Natural killer cell (primary cell): ENCODE data around the gene TPGS2. TPM values are rescaled to one million over a fixed set of nuclear protein-coding genes. Genes with fewer than 3 reads are reported as not detected.

Source experiments
- ATAC-seq, 3 donors: fragments of 150-1000 bp in 2 of 3; fragments of 200-7000 bp in 1 of 3; cut with Tn5 transposase; 1 replicate in 1 of 3; 2 replicates in 2 of 3; pipeline ENCODE4 v1.10.0; 2021; ENCODE audit warnings: mild to moderate bottlenecking in 2 of 3, moderate library complexity in 2 of 3
- DNase-seq, 2 donors: peaks; one replicate each; pipeline versions ENCODE4 v3.0.0 to v3.0.0-alpha.2; 2013 to 2021; ENCODE audit warnings: mixed read lengths in 1 of 2
- H3K27ac ChIP-seq: one replicate; pipeline ENCODE4 v1.5.1; 2013; ENCODE audit warnings: mild to moderate bottlenecking, low read length
- H3K27me3 ChIP-seq: one replicate; pipeline ENCODE4 v1.6.1; 2013; ENCODE audit warnings: low read length; ENCODE audit not compliant: control insufficient read depth, insufficient read depth
- H3K36me3 ChIP-seq: one replicate; pipeline ENCODE4 v1.6.1; 2013; ENCODE audit warnings: low read length; ENCODE audit not compliant: control insufficient read depth, insufficient read depth
- H3K4me1 ChIP-seq: one replicate; pipeline ENCODE4 v1.6.1; 2013; ENCODE audit warnings: low read length; ENCODE audit not compliant: control insufficient read depth, insufficient read depth
- H3K4me3 ChIP-seq: one replicate; pipeline ENCODE4 v1.5.1; 2013; ENCODE audit warnings: low read length
- H3K9me3 ChIP-seq: one replicate; pipeline ENCODE4 v1.6.1; 2013; ENCODE audit warnings: low read length; ENCODE audit not compliant: control insufficient read depth, insufficient read depth
- H3K27ac Mint-ChIP-seq, 2 donors: one replicate each; pipeline ENCODE4 v1.8.0; 2022; ENCODE audit warnings: mild to moderate bottlenecking in 2 of 2, mixed read lengths in 2 of 2, moderate library complexity in 1 of 2
- H3K27me3 Mint-ChIP-seq, 2 donors: one replicate each; pipeline ENCODE4 v1.8.0; 2022; ENCODE audit warnings: low read depth in 2 of 2, mixed read lengths in 2 of 2
- H3K36me3 Mint-ChIP-seq: one replicate; pipeline ENCODE4 v1.8.0; 2022; ENCODE audit warnings: mixed read lengths
- H3K4me1 Mint-ChIP-seq, 2 donors: one replicate each; pipeline ENCODE4 v1.8.0; 2022; ENCODE audit warnings: mixed read lengths in 2 of 2
- H3K4me3 Mint-ChIP-seq: one replicate; pipeline ENCODE4 v1.8.0; 2022; ENCODE audit warnings: mild to moderate bottlenecking, moderate library complexity, mixed read lengths
- H3K9me3 Mint-ChIP-seq, 2 donors: one replicate each; pipeline ENCODE4 v1.8.0; 2022; ENCODE audit warnings: mixed read lengths in 2 of 2
- CTCF ChIP-seq: fragments of 200-600 bp; IDR thresholded peaks from one replicate; pipeline ENCODE4 v1.8.0; 2022; ENCODE audit warnings: antibody characterized with exemption
- WGBS: methylation state at CpG from one replicate; pipeline ENCODE4 v1.1.7; 2013; ENCODE audit warnings: missing lambda C conversion rate; ENCODE audit not compliant: insufficient coverage; 5-methylcytosine and 5-hydroxymethylcytosine counted together
- intact Hi-C: fragments of 100-400 bp; cut with micrococcal nuclease; formaldehyde crosslinking; loops from one replicate; pipeline ENCODE4 v1.14.2; 2022
- total RNA-seq, 4 donors: library from RNA; stranded (reverse); fragments of 120-200 nt in 1 of 4; gene quantifications; one replicate each; pipeline versions ENCODE4 v1.2.3 to v1.2.4, GENCODE V29; 2013 to 2022

The TPGS2 gene
- total RNA-seq, 3 donors from 2014 or later (not counting 1 experiment from before 2014, with no cell fraction given), result 27.0 to 36.0 (median 33.7) TPM

DNA sequence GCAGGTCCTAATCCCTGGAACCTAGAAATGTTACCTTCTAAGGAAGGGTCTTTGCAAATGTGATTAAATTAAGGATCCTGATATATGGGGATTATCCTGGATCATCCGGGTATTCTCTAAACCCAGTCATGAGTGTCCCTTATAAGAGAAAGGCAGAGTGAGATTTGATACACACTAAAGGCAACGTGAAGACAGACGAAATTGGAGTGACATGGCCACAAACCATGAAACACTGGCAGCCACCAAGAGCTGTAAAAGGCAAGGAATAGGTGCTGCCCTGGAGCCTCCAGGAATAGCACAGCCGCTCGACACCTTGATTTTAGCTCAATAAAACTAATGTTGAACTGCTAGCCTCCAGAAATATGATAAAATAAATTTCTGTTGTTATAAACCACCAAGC lies 45.0 kb downstream of the TPGS2 start:
- WGBS, result 96% methylated on average over 5 of the region's 5 CpGs
- Histone ChIP-seq H3K4me3 (no peak overlapping the region), H3K27me3 (no peaks in the 10 kb centered on the region), H3K36me3 (peaks cover 3% of the 10 kb centered on the region), H3K27ac (no peak overlapping the region), H3K9me3 (no peaks in the 10 kb centered on the region), H3K4me1 (no peaks in the 10 kb centered on the region)
- H3K27ac Mint-ChIP-seq, result no peak overlapping the region
- no peaks in the 10 kb centered on the region for H3K27me3 Mint-ChIP-seq
- DNase-seq (no peak), ATAC-seq (no peak)
- intact Hi-C loops, result no loop called here
- no peaks in the 10 kb centered on the region for H3K4me1 Mint-ChIP-seq
- H3K4me3 Mint-ChIP-seq, result no peak overlapping the region
- no peaks in the 10 kb centered on the region for H3K36me3 Mint-ChIP-seq
- H3K9me3 Mint-ChIP-seq, result no peaks in the 10 kb centered on the region
- no peak for TF ChIP-seq CTCF

- no peak for TF ChIP-seq CTCF
- Mint-ChIP-seq H3K9me3 (no peaks in the 10 kb centered on the region), H3K4me3 (no peak overlapping the region), H3K27ac (no peak overlapping the region), H3K27me3 (no peaks in the 10 kb centered on the region), H3K4me1 (no peaks in the 10 kb centered on the region), H3K36me3 (no peaks in the 10 kb centered on the region)
- Histone ChIP-seq H3K9me3 (no peaks in the 10 kb centered on the region), H3K27me3 (no peaks in the 10 kb centered on the region), H3K36me3 (peaks cover 3% of the 10 kb centered on the region), H3K4me3 (no peak overlapping the region), H3K27ac (no peak overlapping the region), H3K4me1 (no peaks in the 10 kb centered on the region)
- ATAC-seq, result no peak
- 93% methylated on average over 9 of the region's 9 CpGs for WGBS
- intact Hi-C loops, result no loop called here
- DNase-seq, result no peak
Observed at GRCh38 chr18:36782710-36783109, 46.1 kb downstream of the TPGS2 start.

GRCh38 chr18:36780748-36781147 lies 48.1 kb downstream of the TPGS2 start:
- Mint-ChIP-seq H3K27me3 (no peaks in the 10 kb centered on the region), H3K27ac (no peak overlapping the region), H3K4me1 (no peaks in the 10 kb centered on the region), H3K9me3 (no peaks in the 10 kb centered on the region), H3K36me3 (no peaks in the 10 kb centered on the region), H3K4me3 (no peak overlapping the region)
- no peaks in the 10 kb centered on the region for H3K4me1 ChIP-seq
- no peak overlapping the region for H3K4me3 ChIP-seq
- no peaks in the 10 kb centered on the region for H3K9me3 ChIP-seq
- ATAC-seq (no peak), DNase-seq (no peak)
- no peaks in the 10 kb centered on the region for H3K27me3 ChIP-seq
- no peak overlapping the region for H3K27ac ChIP-seq
- intact Hi-C loops, result no loop called here
- H3K36me3 ChIP-seq, result peaks cover 3% of the 10 kb centered on the region
- no peak for TF ChIP-seq CTCF
- 100% methylated on average over 2 of the region's 2 CpGs for WGBS

- no peak for ATAC-seq
- no peaks in the 10 kb centered on the region for H3K36me3 Mint-ChIP-seq
- peaks cover 3% of the 10 kb centered on the region for H3K36me3 ChIP-seq
- H3K4me1 ChIP-seq, result no peaks in the 10 kb centered on the region
- no peak overlapping the region for H3K4me3 ChIP-seq
- H3K9me3 ChIP-seq, result no peaks in the 10 kb centered on the region
- no peak for TF ChIP-seq CTCF
- no peak overlapping the region for H3K27ac ChIP-seq
- H3K27me3 ChIP-seq, result no peaks in the 10 kb centered on the region
- H3K27ac Mint-ChIP-seq, result no peak overlapping the region
- H3K9me3 Mint-ChIP-seq, result no peaks in the 10 kb centered on the region
- no peaks in the 10 kb centered on the region for H3K4me1 Mint-ChIP-seq
- no peaks in the 10 kb centered on the region for H3K27me3 Mint-ChIP-seq
- DNase-seq, result no peak
- intact Hi-C loops, result no loop called here
- WGBS, result no CpG with 5 or more reads among the region's 1 CpG
- H3K4me3 Mint-ChIP-seq, result no peak overlapping the region
Observed at GRCh38 chr18:36777566-36777965, 51.2 kb downstream of the TPGS2 start.
